Esophagus muscularis mucosa (tissue), 4 donors: ENCODE results near the gene FAM149A. TPM values are rescaled to one million over a fixed set of nuclear protein-coding genes. Genes with fewer than 3 reads are reported as not detected.

Source experiments
- DNase-seq: peaks from one replicate; pipeline ENCODE4 v3.0.0-alpha.2; 2017; ENCODE audit errors: extremely low spot score
- H3K27ac ChIP-seq, 4 donors: fragments of 200-600 bp; sonication (generic); replicated peaks in 1 of 4; 1 replicate in 3 of 4; 2 replicates in 1 of 4; pipeline ENCODE4 v1.5.1; 2016 to 2019; ENCODE audit warnings: mild to moderate bottlenecking in 1 of 4
- H3K27me3 ChIP-seq, 4 donors: fragments of 200-600 bp; sonication (generic); one replicate each; pipeline versions ENCODE4 v1.5.1 to v1.6.0; 2016 to 2019
- H3K36me3 ChIP-seq, 4 donors: fragments of 200-600 bp; sonication (generic); one replicate each; pipeline ENCODE4 v1.5.1; 2016 to 2019
- H3K4me1 ChIP-seq, 4 donors: fragments of 200-600 bp; sonication (generic); one replicate each; pipeline ENCODE4 v1.5.1; 2016 to 2019
- H3K4me3 ChIP-seq, 4 donors: fragments of 200-600 bp; sonication (generic); 1 replicate in 2 of 4; 2 replicates in 2 of 4; pipeline ENCODE4 v1.5.1; 2016 to 2019; ENCODE audit warnings: mild to moderate bottlenecking in 4 of 4, moderate library complexity in 1 of 4
- H3K9me3 ChIP-seq, 4 donors: fragments of 200-600 bp; sonication (generic); 1 replicate in 3 of 4; 2 replicates in 1 of 4; pipeline ENCODE4 v1.5.1; 2016 to 2019
- EP300 ChIP-seq: sonication (generic); formaldehyde crosslinking; IDR thresholded peaks from one replicate; pipeline ENCODE4 v1.6.1; 2017; ENCODE audit warnings: antibody characterized with exemption
- POLR2A ChIP-seq: fragments of 450-650 bp; IDR thresholded peaks from one replicate; pipeline ENCODE4 v1.6.1; 2017; ENCODE audit warnings: antibody characterized with exemption, moderate library complexity, mild to moderate bottlenecking, low read depth
- POLR2AphosphoS5 ChIP-seq, 2 donors: sonication (generic); formaldehyde crosslinking; IDR thresholded peaks; one replicate each; pipeline ENCODE4 v1.6.1; 2017; ENCODE audit warnings: antibody characterized with exemption in 2 of 2
- WGBS: methylation state at CpG from one replicate; pipeline ENCODE4 v1.1.5; 2018; 5-methylcytosine and 5-hydroxymethylcytosine counted together
- intact Hi-C: fragments of 100-400 bp; cut with DNase I; formaldehyde crosslinking; loops from one replicate; pipeline ENCODE4 v1.15.1; 2023
- total RNA-seq, 4 donors: library from RNA; depleted of rRNA; stranded (reverse); fragments of >200 nt; gene quantifications; one replicate each; pipeline versions ENCODE4 v1.1.0 to v1.2.1, GENCODE V29; 2016
- TF ChIP-seq, protein P1 (sequence below), 3 experiments: fragments of 200-600 bp in 2 of 3; fragments of 450-650 bp in 1 of 3; sonication (generic) in 2 of 3; IDR thresholded peaks; one replicate each; pipeline ENCODE4 v1.5.1; 2017 to 2019; ENCODE audit warnings: antibody characterized with exemption in 3 of 3, mild to moderate bottlenecking in 2 of 3, moderate library complexity in 1 of 3

Gene FAM149A
- total RNA-seq, 4 donors from 2014 or later = 19.5 to 38.8 (median 33.6) TPM

DNA sequence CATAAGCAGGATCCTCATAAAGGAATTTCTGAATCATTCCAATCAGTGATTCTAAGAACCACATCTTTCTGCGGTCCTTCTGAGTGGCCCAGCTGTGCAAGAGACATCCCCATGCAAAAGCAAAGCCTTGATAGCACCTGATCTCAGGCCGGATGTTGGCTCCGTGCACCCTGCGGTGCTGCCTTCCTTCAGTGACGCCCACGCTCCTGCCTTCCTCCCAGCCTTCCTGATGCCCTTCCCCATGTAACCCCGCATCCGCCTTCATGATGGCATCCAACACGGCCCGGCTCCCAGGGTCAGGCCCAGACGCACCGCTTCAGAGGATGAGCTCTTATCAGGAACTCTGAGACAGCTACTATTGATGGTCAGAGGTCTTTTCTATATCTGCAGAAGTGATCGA, 66.5 kb downstream of the FAM149A start:
- TF ChIP-seq POLR2AphosphoS5 (IDR thresholded peaks at IDR 0.05) (no peak), POLR2A (no peak), EP300 (no peak)
- TF ChIP-seq, protein P1, sequence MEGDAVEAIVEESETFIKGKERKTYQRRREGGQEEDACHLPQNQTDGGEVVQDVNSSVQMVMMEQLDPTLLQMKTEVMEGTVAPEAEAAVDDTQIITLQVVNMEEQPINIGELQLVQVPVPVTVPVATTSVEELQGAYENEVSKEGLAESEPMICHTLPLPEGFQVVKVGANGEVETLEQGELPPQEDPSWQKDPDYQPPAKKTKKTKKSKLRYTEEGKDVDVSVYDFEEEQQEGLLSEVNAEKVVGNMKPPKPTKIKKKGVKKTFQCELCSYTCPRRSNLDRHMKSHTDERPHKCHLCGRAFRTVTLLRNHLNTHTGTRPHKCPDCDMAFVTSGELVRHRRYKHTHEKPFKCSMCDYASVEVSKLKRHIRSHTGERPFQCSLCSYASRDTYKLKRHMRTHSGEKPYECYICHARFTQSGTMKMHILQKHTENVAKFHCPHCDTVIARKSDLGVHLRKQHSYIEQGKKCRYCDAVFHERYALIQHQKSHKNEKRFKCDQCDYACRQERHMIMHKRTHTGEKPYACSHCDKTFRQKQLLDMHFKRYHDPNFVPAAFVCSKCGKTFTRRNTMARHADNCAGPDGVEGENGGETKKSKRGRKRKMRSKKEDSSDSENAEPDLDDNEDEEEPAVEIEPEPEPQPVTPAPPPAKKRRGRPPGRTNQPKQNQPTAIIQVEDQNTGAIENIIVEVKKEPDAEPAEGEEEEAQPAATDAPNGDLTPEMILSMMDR (IDR thresholded peaks at IDR 0.05) = no peak
- intact Hi-C loops = no loop called here
- WGBS = 80% methylated on average over 13 of the region's 13 CpGs
- Histone ChIP-seq H3K4me3 (no peak overlapping the region), H3K36me3 (peaks cover 0 to 28% (median 4%) of the 10 kb centered on the region in 4 donors), H3K27me3 (no peaks in the 10 kb centered on the region), H3K27ac (no peak overlapping the region), H3K4me1 (no peaks in the 10 kb centered on the region), H3K9me3 (no peaks in the 10 kb centered on the region)
- no peak for DNase-seq

DNA sequence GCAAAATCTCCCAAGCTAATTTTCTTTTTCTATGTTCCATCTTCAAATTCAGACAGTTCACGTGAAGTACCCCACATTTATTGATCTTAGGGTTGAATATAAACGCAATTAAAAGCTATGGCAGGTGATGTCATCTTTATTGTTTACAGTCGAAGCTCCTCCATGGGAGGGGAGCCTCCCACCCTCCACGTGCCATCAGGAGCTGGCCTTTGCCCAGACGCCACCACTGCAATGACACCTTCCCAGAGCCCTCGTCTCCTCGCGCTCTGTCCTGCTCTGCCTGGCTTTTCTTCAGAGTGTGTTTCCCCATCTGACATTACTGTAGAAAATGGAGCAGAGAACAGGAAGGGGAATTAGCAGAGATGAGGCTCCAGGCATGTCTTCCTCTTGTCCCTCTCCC, 68.0 kb downstream of the FAM149A start:
- TF ChIP-seq, protein P1 (IDR thresholded peaks at IDR 0.05) = no peak
- no peak for TF ChIP-seq EP300
- TF ChIP-seq POLR2A = no peak
- Histone ChIP-seq H3K9me3 (no peaks in the 10 kb centered on the region), H3K27ac (no peak overlapping the region), H3K27me3 (no peaks in the 10 kb centered on the region), H3K4me3 (no peak overlapping the region), H3K4me1 (no peaks in the 10 kb centered on the region), H3K36me3 (peaks cover 0 to 18% (median 2%) of the 10 kb centered on the region in 4 donors)
- 60% methylated on average over 7 of the region's 8 CpGs for WGBS
- intact Hi-C loops = no loop called here
- no peak for DNase-seq

DNA sequence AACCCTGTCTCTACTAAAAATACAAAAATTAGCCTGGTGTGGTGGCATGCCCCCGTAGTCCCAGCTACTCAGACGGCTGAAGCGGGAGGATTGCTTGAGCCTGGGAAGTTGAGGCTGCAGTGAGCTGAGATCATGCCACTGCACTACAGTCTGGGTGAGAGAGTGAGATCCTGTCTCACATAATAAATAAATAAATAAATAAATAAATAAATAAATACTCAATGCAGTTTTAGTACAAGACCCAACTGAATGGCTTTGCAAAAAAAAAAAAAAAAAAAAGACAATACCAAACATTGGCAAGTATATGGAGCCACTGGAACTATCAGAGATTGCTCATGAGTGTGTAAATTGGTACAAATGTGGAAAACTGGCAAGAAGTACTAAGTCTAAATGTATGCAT, 83.6 kb downstream of the FAM149A start:
- Histone ChIP-seq H3K36me3 (no peaks in the 10 kb centered on the region), H3K27me3 (no peaks in the 10 kb centered on the region), H3K4me1 (peaks cover 15 to 26% (median 22%) of the 10 kb centered on the region in 4 donors), H3K4me3 (no peak overlapping the region), H3K27ac (no peak overlapping the region), H3K9me3 (no peaks in the 10 kb centered on the region)
- TF ChIP-seq, protein P1 (IDR thresholded peaks at IDR 0.05) = no peak
- TF ChIP-seq POLR2A = no peak
- TF ChIP-seq EP300 = no peak
- TF ChIP-seq POLR2AphosphoS5 (IDR thresholded peaks at IDR 0.05) = no peak
- 78% methylated on average over 3 of the region's 3 CpGs for WGBS
- intact Hi-C loops = loop anchor here (5.0 kb wide), 1 partner anchor 41 kb away; no protein-coding TSS in a partner anchor
- DNase-seq = no peak

DNA sequence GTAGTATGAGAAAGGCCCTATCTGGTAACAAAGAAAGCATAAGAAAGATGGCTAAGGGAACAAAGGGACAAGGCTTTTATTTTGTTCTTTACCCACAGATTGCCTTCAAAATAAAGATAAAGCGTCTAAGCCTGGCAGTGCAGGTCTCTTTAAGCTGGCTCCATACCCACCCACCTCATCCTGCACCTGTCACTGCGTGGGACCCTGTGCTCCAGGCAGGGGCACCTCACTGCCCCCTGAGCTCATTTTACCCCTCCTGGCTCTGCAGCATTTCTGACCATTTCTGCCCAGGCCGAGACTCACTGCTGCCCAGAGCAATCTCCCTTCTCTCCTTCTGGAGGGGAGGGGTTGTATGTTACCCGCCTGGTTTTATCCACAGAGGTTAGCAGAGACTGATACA, 85.2 kb downstream of the FAM149A start:
- WGBS = 62% methylated on average over 4 of the region's 4 CpGs

DNA sequence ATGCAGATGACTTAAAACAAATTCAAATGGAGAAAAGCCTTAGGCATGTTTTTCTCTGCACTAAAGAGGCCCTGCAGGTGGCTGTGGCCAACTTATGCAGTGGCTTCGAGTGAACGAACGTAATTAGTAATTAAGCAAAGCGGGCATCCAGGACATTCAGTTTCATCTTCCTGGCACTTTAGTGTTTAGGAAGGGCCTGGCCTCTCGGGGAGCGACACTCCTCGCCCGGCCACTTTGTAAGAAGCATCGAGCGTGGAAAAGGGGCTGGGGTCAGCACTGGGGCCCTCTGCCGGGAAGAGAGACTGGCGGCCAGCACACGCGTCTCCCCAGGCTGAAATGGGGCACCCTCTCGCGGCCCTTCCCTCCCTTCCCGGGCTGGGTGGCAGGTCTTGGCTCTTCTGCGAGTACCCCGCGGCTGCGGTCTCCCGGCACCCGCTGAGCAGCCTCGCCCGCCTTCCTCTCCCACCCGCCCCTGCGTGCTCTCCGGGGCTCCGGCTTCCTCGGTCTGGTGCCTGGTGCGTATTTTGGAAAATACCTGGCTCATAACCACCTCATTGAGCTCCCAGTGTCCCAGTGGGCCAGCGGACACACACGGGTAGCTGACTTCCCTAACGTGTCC, 86.2 kb downstream of the FAM149A start:
- DNase-seq = no peak
- Histone ChIP-seq H3K9me3 (no peaks in the 10 kb centered on the region), H3K27me3 (no peaks in the 10 kb centered on the region), H3K4me1 (peaks cover 24 to 39% (median 35%) of the 10 kb centered on the region in 4 donors), H3K36me3 (peaks cover 0 to 10% (median 3%) of the 10 kb centered on the region in 4 donors), H3K27ac (peak overlapping the region; percentile 92 to 98 (median 96)), H3K4me3 (peak overlapping the region; percentile 69 to 92 (median 80))
- under 1% methylated on average over 13 of the region's 34 CpGs for WGBS
- intact Hi-C loops = loop anchor here (5.0 kb wide), 1 partner anchor 123 kb away; the partner anchor contains the start of gene TLR3
- TF ChIP-seq, protein P1 (IDR thresholded peaks at IDR 0.05) = no peak
- no peak for TF ChIP-seq POLR2A
- TF ChIP-seq POLR2AphosphoS5 (IDR thresholded peaks at IDR 0.05) = no peak
- no peak for TF ChIP-seq EP300

More for the DNA sequence above, 85.2 kb downstream of the FAM149A start:
- no peak for DNase-seq
- no peaks in the 10 kb centered on the region for H3K27me3 ChIP-seq
- H3K9me3 ChIP-seq = no peaks in the 10 kb centered on the region
- H3K4me3 ChIP-seq = no peak overlapping the region
- peaks cover 24 to 39% (median 35%) of the 10 kb centered on the region in 4 donors for H3K4me1 ChIP-seq
- no peaks in the 10 kb centered on the region for H3K36me3 ChIP-seq
- intact Hi-C loops = loop anchor here (5.0 kb wide), 2 partner anchors 42 to 122 kb away; partner anchors contain the start of gene TLR3
- peak overlapping the region; percentile 92 to 98 (median 96) for H3K27ac ChIP-seq
- TF ChIP-seq POLR2AphosphoS5 (IDR thresholded peaks at IDR 0.05) = no peak
